GM12865 (cell line): ENCODE measurements around the gene PKLR.

Experiments used
- DNase-seq: peaks from one replicate; pipeline ENCODE4 v3.0.0; 2010; ENCODE audit warnings: low read depth
- H3K4me3 ChIP-seq: 2 replicates; pipeline ENCODE4 v1.5.1; 2011; ENCODE audit warnings: mild to moderate bottlenecking, low read depth, low read length, control low read depth
- TF ChIP-seq, protein P1 (sequence below): IDR thresholded peaks from 2 replicates; pipeline ENCODE4 v1.5.1; 2011; ENCODE audit warnings: low read length, control low read depth, low read depth, inconsistent platforms; ENCODE audit not compliant: insufficient read depth; ENCODE audit errors: missing control alignments

PKLR gene

DNA sequence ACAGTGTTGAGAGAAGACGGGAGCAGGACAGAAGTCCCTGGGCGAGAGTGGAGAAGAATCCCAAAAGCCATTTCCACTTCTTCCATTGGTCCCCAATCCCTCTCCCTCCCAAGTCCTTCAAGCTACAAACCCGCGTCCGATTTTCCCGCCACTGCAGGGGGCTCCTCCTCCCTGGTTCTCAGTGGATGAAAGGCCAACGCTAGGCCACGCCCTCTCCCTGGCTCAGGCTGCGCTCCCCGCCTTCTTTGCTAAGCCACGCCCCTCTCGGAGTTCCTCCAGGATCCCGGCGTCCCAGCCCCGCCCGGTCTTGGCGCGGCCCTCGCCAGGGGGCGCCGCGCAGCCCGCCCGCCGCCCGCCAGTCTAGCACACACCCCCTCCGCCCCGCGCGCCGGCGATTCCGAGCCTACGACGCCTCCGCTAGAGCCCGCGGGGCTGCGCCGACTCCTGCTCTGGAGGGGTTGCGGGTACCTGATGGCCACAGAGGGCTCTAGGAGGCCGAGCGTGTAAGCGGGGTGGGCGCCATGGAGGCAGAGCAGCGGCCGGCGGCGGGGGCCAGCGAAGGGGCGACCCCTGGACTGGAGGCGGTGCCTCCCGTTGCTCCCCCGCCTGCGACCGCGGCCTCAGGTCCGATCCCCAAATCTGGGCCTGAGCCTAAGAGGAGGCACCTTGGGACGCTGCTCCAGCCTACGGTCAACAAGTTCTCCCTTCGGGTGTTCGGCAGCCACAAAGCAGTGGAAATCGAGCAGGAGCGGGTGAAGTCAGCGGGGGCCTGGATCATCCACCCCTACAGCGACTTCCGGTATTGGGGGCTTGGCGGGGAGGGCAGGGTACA is 24.0 kb downstream of the PKLR start, which contains the start of gene HCN3:
TSS of gene HCN3 (plus strand) at position 394 of the 832 bp plus-strand sequence. CDS start at position 522, 128 bp downstream.
- TF ChIP-seq, protein P1, sequence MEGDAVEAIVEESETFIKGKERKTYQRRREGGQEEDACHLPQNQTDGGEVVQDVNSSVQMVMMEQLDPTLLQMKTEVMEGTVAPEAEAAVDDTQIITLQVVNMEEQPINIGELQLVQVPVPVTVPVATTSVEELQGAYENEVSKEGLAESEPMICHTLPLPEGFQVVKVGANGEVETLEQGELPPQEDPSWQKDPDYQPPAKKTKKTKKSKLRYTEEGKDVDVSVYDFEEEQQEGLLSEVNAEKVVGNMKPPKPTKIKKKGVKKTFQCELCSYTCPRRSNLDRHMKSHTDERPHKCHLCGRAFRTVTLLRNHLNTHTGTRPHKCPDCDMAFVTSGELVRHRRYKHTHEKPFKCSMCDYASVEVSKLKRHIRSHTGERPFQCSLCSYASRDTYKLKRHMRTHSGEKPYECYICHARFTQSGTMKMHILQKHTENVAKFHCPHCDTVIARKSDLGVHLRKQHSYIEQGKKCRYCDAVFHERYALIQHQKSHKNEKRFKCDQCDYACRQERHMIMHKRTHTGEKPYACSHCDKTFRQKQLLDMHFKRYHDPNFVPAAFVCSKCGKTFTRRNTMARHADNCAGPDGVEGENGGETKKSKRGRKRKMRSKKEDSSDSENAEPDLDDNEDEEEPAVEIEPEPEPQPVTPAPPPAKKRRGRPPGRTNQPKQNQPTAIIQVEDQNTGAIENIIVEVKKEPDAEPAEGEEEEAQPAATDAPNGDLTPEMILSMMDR: peak; percentile 64
- H3K4me3 ChIP-seq: peak within 1 kb of the TSS; percentile 66
- peak; percentile 97 for DNase-seq

DNA sequence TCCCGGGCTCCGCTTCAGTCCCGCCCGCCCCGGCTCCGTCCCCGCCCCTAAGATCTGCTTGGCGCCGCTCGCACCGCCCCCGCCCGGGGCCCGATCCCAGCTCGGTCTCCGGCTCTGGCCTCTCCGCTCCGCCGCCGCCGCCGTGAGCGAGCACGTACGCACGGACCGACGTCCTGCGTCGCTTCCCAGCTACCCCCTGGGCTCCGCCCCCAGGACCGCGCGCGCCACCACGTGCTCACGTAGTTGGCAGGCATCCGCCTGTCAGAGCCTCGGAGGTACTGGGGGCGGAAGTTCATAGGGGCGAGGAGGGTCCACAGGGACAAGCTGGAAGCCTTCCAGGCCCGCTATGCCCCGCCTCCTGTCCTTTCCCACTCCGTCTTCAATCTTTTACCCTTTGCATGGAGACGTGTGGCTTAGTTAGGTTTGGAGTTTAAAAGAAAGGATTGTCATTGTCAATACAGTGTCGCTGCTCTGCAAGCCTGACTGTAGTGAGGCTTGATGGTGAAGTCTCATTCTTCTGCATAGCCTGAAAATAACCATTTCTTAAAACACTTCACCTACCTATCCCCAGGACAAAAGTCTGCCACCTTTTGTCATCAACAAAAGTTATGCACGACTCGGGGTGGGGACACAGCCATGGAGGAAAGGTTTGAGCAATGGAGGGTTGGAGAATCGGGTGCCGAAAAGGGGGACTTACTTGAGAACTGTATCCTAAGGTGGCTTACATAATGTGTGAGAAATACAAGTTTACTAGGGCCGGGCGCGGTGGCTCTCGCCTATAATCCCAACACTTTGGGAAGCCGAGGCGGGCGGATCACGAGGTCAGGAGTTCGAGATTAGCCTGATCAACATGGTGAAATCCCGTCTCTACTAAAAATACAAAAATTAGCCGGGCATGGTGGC is 27.6 kb downstream of the PKLR start, which contains the start of gene CLK2:
TSS of gene CLK2 (minus strand) at position 162 of the 903 bp plus-strand sequence. CDS start 2,527 bp downstream, outside the sequence.
- peak; percentile 98 for DNase-seq
- TF ChIP-seq, protein P1: no peak
- peak within 1 kb of the TSS; percentile 77 for H3K4me3 ChIP-seq

DNA sequence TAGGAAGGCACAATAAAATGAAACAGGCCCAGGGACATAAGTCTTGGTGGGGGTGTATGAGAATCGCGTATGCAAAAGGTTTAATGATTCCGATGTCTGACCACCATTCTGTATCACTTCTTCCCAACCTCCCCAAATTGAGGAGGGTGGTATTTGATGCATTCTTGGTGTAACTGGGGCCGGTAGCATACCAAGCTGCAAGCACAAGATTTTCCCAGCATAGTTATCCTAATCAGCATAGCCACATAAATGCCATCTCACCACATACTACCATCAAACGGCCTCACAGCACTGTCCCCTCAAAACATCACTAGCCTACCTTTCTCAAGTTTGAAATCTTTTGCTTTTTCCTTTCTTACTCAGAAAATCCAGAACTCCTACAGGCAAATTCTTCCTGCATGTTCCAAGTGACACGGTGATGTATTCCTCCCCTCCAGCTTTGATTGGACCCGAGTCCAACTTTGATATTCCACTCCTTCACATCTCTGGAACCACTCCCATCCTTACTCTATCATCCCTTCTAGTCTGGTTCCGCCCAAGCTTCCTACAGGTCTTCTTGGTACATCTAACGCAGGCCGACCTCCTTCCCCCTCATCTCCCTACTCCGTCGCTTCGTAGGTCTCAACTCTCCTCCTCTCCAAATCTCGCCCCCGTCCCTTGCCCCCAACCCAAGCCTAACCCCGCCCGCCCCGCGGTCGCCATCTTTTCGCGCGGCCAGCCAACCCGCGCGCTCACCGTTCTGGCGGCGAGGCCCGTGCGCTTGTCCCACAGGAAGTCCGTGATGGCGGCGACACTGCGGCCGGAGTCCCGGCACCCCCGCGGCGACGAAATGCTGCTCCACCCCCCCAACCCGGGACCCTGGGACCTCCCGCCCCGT is 28.5 kb downstream of the PKLR start:
- no peak for DNase-seq
- TF ChIP-seq, protein P1: no peak
- peak overlapping the region; percentile 77 for H3K4me3 ChIP-seq

DNA sequence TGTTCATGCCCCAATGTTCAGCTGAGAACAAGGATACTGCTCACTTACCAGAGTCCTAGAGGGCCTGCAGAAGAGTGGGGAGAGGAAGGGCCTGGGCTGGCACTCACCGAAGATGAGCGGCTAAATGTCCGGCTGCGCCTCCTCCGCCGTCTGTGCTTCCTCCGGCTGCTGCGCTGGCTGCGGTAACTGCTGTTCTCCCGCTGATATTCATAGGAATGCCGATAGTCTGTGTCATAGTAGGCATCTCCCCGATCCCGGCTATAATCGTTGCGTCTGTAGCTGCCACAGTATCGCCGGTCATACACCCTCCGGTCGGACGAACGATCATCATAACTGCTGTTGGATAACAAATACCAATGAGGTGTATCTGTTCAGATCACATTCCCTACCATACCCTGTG is 31.9 kb downstream of the PKLR start:
- no peak overlapping the region for H3K4me3 ChIP-seq
- TF ChIP-seq, protein P1: no peak
- no peak for DNase-seq

DNA sequence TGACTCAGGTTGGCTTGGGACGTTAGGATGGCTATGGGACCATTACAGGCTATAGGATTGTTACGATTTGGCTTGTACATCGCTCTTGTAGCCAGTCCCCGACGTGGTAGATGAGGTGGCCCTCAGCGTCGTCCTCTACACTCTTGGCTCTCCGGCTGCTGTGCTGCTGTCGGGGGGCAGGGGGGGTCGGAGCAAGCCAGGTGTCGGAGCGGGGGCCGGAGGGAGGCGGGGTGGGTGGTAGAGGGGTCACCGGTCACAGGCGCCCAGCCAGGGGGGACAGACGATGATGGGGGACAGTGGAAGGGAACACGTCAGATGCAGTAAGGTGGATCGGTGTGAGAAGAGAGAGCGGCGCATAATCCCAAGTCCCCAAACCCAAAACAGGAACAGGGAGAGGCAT is 32.6 kb downstream of the PKLR start:
- TF ChIP-seq, protein P1: no peak
- H3K4me3 ChIP-seq: no peak overlapping the region
- no peak for DNase-seq

DNA sequence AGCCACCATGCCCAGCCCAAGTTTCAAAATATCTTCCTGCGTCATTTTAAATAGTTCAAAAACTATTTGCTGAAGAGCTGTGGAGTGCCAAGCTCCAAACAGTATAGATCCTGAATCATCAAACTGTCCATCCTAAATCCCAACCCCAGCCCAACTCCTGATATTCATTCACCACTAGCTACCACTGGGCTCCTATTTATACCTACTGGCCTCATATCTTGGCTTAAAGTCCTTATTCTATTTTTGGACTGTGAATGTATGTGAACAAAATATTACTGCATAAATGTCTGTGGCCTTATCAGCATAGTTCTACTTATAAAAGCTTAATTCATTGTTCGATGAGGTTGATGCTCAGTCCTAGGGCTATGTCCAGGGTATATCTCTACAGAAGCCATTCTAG is 33.9 kb downstream of the PKLR start:
- TF ChIP-seq, protein P1: no peak
- no peak for DNase-seq
- no peak overlapping the region for H3K4me3 ChIP-seq
